Embryonic facial prominence (tissue), 1 donor: ENCODE measurements around the gene PLCH2.

ENCODE experiments used
- DNase-seq: peaks from one replicate; pipeline ENCODE4 v3.0.0-alpha.2; 2016; ENCODE audit errors: extremely low spot score

PLCH2 gene

GRCh38 chr1:2460203-2460602 is 15.9 kb upstream of the PLCH2 start:
- DNase-seq: no peak

- DNase-seq: no peak
Observed at GRCh38 chr1:2460996-2461751, 14.9 kb upstream of the PLCH2 start.

- DNase-seq: no peak
Observed at GRCh38 chr1:2462819-2463218, 13.3 kb upstream of the PLCH2 start.

GRCh38 chr1:2463396-2463795 is 12.7 kb upstream of the PLCH2 start:
- no peak for DNase-seq

GRCh38 chr1:2465371-2466269 is 10.5 kb upstream of the PLCH2 start:
- DNase-seq: no peak

GRCh38 chr1:2466270-2466665 is 9.8 kb upstream of the PLCH2 start:
- DNase-seq: no peak

- no peak for DNase-seq
Observed at GRCh38 chr1:2466958-2467554, 9.0 kb upstream of the PLCH2 start.

- no peak for DNase-seq
Observed at GRCh38 chr1:2468041-2468472, 8.0 kb upstream of the PLCH2 start.

- DNase-seq: no peak
Observed at GRCh38 chr1:2468540-2468939, 7.5 kb upstream of the PLCH2 start.

GRCh38 chr1:2469103-2469940 is 6.8 kb upstream of the PLCH2 start:
- DNase-seq: no peak

GRCh38 chr1:2470290-2471158 is 5.6 kb upstream of the PLCH2 start:
- DNase-seq: no peak

GRCh38 chr1:2471159-2471471 is 5.0 kb upstream of the PLCH2 start:
- DNase-seq: no peak

GRCh38 chr1:2471587-2472001 is 4.5 kb upstream of the PLCH2 start:
- DNase-seq: no peak

- no peak for DNase-seq
Observed at GRCh38 chr1:2472109-2472508, 4.0 kb upstream of the PLCH2 start.

GRCh38 chr1:2472561-2473177 is 3.4 kb upstream of the PLCH2 start:
- no peak for DNase-seq

GRCh38 chr1:2473198-2473597 is 2.9 kb upstream of the PLCH2 start:
- no peak for DNase-seq

GRCh38 chr1:2474104-2474844 is 1.8 kb upstream of the PLCH2 start:
- DNase-seq: no peak

- no peak for DNase-seq
Observed at GRCh38 chr1:2474933-2475371, 1.1 kb upstream of the PLCH2 start.

- no peak for DNase-seq
Observed at GRCh38 chr1:2475571-2475970, 518 bp upstream of the PLCH2 start.

- no peak for DNase-seq
Observed at GRCh38 chr1:2477309-2477708, 1.2 kb downstream of the PLCH2 start.
